ENCODE measurements around the gene EFNA2.
"Not testable (repeated sequence)": the region's sequence is repeated elsewhere in the genome, so short reads cannot be mapped to it uniquely, and the experiment has no call there.

EFNA2 gene

GRCh38 chr19:1300744-1301490 is 15.2 kb downstream of the EFNA2 start:
- DNase-seq = no peak

- no peak for DNase-seq
Measured at GRCh38 chr19:1302533-1303239, 17.0 kb downstream of the EFNA2 start.

DNA sequence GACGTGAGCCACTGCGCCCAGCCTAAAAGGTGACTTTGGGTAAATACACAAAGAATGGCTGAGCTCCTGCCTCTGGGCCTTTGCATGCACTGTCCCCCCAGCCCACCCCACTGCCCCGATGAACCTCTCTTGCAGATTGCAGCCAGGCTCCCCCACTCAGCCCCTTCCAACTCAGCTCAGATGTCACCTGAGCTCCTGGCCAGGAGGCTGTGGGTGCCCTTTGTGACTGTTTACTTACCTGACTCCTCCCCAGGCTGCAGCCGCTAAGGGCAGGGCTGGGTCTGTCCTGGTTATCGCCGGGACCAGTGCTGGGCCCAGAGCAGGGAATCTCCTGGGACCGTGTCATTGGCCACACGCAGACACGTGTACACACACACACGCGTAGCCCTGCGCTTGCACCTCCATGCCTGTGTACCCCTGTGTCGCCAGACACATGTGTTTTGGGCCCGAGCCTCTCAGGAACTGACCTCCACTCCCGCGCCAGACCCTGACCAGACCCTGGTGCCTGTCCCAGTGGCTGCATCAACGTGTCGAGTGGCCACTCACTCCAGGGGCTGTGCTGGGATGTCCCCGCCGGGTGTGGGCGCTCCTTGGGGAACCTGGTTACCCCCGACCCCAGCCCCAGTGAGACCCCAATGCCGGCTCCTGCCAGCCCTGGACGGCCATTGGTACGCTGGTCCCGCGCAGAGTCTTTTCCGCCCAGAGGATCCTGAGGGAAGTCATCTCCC is 18.7 kb downstream of the EFNA2 start:
- DNase-seq = no peak

DNA sequence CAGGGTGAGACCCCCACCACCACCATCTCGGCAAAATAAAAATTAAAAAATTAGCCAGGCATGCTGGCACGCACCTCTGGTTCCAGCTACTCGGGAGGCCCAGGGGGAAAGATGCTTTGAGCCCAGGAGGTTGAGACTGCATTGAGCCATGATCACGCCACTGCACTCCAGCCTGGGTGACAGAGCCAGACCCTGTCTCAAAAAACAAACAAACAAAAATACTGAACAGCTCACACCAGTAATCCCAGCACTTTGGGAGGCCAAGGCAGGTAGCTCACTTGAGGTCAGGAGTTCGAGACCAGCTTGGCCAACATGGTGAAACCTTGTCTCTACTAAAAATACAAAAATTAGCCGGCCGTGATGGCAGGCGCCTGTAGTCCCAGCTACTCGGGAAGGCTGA is 19.7 kb downstream of the EFNA2 start:
- DNase-seq = not testable (repeated sequence)

DNA sequence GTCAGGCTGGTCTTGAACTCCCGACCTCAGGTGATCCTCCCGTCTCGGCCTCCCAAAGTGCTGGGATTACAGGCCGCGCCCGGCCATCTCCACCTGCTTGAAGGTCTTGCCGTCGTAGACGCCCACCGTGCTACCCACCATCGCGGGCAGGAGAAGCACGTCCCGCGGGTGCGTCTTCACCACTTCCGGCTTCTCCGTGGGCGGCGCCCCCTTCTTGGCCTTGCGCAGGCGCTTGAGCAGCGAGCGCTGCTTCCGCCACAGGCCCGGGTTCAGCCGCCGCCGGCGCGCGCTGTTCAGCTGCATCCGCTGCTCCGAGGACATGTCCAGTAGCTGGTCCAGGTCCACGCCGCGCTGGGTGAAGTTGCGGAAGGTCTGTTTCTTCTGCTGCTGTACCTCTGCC is 21.6 kb downstream of the EFNA2 start:
- DNase-seq = no peak

- no peak for DNase-seq
Measured at GRCh38 chr19:1307755-1308303, 22.2 kb downstream of the EFNA2 start.

DNA sequence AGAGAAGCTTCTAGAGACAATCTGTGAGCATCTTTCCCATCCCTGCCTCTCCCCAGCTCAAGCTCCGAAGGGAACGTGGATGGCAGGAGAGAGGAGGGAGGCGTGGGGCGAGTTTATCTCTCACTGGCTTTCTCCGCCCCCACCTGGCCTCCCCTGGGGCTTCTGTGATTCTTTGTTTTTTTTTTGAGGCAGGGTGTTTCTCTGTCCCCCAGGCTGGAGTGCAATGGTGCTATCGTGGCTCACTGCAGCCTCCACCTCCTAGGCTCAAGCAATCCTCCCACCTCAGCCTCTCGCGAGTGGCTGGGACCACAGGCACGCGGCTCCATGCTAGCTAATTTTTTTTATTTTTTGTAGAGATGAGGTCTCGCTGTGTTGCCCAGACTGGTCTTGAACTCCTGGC is 23.0 kb downstream of the EFNA2 start:
- DNase-seq = no peak

DNA sequence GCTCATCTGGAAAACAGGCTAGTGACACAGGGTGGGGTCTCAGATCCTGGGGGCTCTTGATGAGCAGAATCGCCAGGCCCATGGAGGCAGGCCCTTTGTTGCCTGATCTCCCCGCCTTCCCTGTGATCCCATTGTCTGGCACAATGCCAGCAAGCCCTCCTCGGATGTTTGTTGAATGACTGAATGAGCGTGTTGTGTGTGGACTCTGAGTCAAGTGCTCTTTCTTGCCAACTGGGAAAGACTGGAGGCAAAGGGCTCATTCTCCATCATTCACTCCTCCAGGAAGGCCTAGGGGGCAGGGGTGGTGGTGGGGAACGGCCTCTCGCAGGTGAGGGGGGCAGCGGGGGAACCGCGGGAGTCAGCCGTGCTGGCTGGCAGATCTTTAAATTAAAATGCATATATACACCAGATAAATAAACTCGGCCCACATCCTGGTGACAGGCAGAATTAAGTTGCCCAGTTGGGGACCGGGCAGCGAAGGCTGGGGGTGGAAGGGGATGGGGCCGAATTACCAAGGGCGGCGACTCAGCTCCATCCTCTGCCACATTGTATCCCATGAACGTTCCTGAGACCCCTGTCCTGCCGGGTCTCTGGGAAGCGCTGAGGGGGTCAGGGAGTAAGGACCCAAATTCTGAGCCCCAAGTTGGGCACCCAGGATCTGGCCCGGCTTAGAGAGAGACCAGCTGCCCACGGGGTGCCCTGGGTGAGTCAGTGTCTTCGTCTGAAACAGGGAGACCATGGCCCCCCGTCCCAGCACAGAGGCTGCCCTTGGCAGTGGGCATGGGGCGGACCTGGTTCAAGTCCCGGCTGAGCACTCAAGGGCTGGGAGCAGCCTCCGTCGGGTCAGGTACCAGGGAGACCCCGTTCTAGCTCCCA is 24.5 kb downstream of the EFNA2 start:
- DNase-seq = no peak

DNA sequence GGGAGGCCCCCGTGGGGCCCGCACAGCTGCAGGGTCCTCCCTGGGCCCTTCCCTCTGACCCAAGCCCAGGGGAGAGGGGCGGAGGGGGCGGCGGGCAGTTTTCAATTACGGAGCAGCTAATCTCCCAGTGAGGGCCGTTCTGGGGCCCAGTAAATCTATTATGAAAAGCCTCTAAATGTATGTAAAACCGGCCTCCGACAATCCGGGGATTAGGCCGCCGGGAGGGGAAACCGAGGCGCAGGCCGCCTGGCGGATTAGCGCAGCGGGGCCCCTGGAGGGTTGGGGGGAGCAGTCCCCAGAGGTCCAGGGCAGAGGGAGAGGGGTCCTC is 25.1 kb downstream of the EFNA2 start:
- DNase-seq = no peak

GRCh38 chr19:1311543-1312091 is 25.9 kb downstream of the EFNA2 start:
- DNase-seq = no peak

- no peak for DNase-seq
Measured at GRCh38 chr19:1312767-1313694, 27.4 kb downstream of the EFNA2 start.

GRCh38 chr19:1313695-1314613 is 28.3 kb downstream of the EFNA2 start:
- DNase-seq = no peak

- peak; percentile 5 to 16 for DNase-seq
Measured at GRCh38 chr19:1315470-1316166, 29.9 kb downstream of the EFNA2 start.

DNA sequence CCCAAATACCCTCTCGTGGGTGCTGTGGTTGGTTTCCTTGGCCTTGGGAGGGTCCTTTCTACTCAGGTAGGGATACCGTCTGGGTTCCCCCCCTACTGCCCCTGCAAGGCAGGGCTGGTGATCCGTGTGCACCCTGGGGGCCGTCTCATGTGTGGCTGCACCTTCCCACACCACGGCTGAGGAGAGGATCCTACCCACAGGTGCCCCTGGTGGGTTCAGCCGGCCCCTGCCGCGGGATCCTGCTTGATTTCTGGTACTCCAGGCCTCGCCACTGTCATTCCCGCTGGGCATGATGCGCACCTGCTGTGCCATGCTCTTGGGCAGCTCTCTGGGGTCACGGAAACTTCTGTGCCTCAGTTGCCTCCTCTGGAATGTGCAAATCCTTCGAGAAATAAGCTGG is 30.8 kb downstream of the EFNA2 start:
- DNase-seq = no peak

GRCh38 chr19:1317274-1318003 is 31.8 kb downstream of the EFNA2 start:
- no peak for DNase-seq

DNA sequence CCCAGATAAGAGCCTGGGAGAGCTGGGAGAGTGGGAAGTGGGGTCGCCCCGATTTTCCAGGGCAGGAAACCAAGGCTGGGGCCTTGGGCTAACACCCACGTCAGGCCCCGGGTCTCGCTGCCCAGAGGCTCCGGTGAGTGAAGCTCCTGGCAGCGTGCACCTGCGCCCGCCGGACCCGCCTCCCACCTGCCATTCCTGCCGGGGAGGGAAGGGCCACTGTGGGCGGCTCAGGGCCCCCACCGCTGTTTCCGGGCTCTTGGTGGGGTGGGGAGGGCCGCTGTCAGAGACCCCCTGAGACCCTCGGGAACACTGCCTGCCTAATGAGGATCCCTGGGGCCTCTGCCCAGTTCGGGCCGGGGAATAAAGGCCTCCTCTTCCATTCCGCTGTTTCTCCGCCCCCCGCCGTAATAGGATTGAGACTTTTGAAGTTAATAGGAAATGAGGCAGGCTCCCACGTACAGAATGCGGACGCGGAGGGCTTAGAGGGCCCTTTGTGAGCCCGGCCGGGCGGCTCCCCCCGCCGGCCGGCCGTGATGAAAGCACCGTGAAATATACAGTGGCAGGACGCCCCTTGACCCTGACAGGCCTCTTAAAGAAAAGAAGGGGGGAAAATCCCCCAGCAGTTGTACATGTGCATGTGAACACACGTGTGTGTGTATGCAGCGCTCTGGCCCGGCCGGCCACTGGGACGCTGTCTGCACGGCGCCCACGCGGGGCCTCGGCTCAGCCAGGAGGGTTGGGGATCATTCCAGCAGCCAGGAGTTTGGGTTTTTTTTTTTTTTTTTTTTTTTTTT is 33.2 kb downstream of the EFNA2 start:
- DNase-seq = no peak

DNA sequence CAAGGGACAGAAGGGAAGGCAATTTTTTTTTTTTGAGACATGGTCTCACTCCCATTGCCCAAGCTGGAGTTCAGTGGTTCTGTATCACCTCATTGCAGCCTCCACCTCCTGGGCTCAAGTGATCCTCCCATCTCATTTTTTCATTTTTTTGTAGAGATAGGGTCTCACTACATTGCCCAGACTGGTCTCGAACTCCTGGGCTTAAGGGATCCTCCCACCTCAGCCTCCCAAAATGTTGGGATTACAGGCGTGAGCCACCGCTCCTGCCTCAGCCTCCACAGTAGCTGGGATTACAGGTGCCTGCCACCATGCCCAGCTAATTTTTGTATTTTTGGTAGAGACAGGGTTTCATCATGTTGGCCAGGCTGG is 34.6 kb downstream of the EFNA2 start:
- DNase-seq = not testable (repeated sequence)

GRCh38 chr19:1321539-1321938 is 35.9 kb downstream of the EFNA2 start:
- DNase-seq = no peak
